ENCODE results near the gene PHKG2. TPM values are rescaled to one million over a fixed set of nuclear protein-coding genes. Genes with fewer than 3 reads are reported as not detected.

Gene PHKG2
- total RNA-seq, 4 donors from 2014 or later = 25.2 to 34.0 (median 29.4) TPM

- DNase-seq (ENCODE audit: low spot score) (no peak), ATAC-seq (ENCODE audit: low FRiP score) (no peak)
- no peak for TF ChIP-seq CTCF (IDR thresholded peaks at IDR 0.05)
Measured at GRCh38 chr16:30757316-30757715, 9.1 kb downstream of the PHKG2 start.

DNA sequence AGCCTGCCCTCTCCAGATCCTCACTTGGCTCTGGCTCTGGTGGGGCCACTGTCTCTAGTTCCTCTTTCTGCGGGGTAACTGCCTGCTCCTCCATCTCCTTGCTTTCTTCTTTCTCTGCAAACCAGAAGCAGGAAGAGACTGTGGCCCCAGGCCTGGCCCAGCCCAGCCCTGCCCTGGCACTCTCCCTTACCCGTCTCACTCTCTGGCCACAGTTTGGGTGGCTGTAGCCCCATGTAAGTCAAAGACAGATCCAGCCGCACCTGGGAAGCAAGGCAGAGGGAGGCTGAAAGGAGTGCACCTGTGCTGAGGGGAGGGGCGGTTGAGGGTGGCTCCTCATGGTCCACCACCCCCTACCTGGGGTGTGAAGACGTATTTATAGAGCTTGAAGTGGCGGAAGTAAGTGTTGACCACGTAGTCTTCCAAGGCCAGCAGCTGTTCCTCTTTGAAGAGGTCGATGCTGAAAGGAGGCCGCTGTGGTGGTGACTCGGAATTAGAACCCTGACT lies 10.8 kb downstream of the PHKG2 start:
- DNase-seq (ENCODE audit: low spot score) (no peak), ATAC-seq (ENCODE audit: low FRiP score) (no peak)
- no peak for TF ChIP-seq CTCF (IDR thresholded peaks at IDR 0.05)

DNA sequence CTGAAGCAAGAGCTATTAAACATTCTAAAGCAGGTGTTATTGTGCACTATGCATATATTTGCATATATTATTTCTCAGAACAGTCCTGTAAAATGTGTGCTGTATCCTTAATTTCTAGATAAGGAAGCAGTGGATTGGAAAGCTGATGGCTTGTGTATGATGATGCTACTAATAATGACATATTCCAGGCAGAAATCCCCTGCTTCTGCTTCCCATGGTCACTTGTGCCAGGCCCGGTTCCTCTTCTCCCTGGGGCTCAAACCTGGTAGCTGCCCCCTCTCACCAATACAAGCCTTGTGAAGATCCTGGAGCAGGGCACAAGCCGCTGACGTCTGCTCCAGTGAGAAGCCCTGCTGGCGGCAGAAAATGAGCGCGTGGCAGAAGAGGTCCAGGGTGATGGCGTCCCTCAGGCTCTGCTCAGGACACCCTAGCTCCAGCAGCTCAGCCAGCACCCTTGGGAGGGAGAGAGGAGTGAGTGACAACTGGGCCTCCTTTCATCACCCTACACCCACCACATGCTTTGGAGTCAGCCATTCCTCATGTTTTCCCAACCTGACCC lies 11.9 kb downstream of the PHKG2 start:
- no peak for DNase-seq (ENCODE audit: low spot score)
- no peak for TF ChIP-seq CTCF (IDR thresholded peaks at IDR 0.05)
- ATAC-seq (ENCODE audit: low FRiP score) = no peak

- TF ChIP-seq CTCF (IDR thresholded peaks at IDR 0.05) = no peak
- DNase-seq (ENCODE audit: low spot score) (no peak), ATAC-seq (ENCODE audit: low FRiP score) (peak; percentile 2)
Measured at GRCh38 chr16:30760577-30761426, 12.6 kb downstream of the PHKG2 start.

GRCh38 chr16:30761427-30761927 lies 13.3 kb downstream of the PHKG2 start:
- no peak for TF ChIP-seq CTCF (IDR thresholded peaks at IDR 0.05)
- DNase-seq (ENCODE audit: low spot score) (no peak), ATAC-seq (ENCODE audit: low FRiP score) (peak; percentile 43)

- peak; percentile 95 for ATAC-seq (ENCODE audit: low FRiP score)
- no peak for TF ChIP-seq CTCF (IDR thresholded peaks at IDR 0.05)
- peak; percentile 82 for DNase-seq (ENCODE audit: low spot score)
Measured at GRCh38 chr16:30761928-30762902, 14.0 kb downstream of the PHKG2 start, which contains the start of the genes CFAP119 and RNF40. Gene CFAP119 (minus strand): TSS chr16:30762062. CDS start chr16:30761748, 314 bp downstream. Gene RNF40 (plus strand): TSS chr16:30762322. CDS start chr16:30762546, 224 bp downstream.

Data from omental fat pad (tissue), 4 donors.